HuH-7 (cell line): ENCODE measurements around the gene FLVCR1.

Experiments
- DNase-seq: peaks from one replicate; pipeline ENCODE4 v3.0.0; 2011; ENCODE audit warnings: low spot score

Gene FLVCR1

DNA sequence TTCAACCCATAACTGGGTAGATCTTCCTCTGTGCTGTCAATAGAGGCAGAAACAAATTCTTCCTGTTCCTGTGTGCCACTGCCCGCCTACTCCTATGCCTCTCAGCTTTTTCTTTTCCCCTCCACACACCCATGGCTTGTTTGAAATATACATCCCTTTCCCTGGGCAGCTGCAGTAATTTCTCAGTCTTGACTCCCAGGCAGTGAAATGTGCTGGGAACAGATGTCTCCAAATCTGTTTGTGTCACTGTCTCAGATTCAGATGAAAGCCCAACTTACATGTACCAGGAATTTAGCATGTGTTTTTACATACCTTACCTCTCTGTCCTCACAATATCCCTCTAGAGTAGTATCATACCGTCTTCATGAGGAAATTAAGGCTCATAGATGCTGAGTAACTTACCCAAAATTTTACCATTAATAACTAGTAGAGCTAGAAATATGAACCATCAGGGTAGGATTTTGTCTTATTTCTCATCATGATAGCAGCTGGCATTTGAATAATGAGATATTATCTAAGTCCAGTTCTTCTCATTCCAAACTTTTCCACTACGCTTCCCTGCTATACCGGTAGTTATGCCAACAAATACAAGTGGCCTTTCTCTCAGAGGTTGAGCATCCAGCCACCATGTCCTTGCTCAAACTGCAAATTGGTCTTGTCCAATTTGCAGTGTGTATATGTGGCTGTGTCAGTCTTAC lies 87.5 kb downstream of the FLVCR1 start:
- no peak for DNase-seq

DNA sequence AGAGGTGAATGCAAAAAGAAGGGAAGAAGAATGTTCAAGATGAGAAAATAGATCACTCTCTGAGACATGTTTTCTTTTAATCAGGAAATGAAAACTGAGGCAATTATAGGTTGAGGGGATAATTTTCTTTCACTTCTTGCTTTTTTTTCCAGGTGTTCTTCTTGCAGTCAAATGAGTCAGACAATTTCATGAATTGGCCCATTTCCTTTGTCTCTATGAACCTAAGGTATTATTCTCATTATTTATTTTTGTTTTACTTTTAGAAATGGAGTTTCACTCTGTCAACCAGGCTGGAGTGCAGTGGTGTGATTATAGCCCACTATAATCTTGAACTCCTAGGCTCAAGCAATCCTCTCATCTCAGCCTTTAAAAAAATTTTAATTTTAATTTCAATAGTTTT lies 88.8 kb downstream of the FLVCR1 start:
- DNase-seq: no peak
